GM12878 (cell line): ENCODE measurements around the gene RAPGEF1. TPM values are rescaled to one million over a fixed set of nuclear protein-coding genes. Genes with fewer than 3 reads are reported as not detected.

Experiments used
- ATAC-seq: fragments of 200-7000 bp; cut with Tn5 transposase; 3 replicates; pipeline ENCODE4 v1.9.1; 2020; ENCODE audit warnings: mild to moderate bottlenecking, moderate library complexity
- BruUV-seq: library from RNA; stranded (reverse); fragments of 400-500 nt; replicated peaks from 2 replicates; lab custom pipeline; 2021; lab: Mats Ljungman, UMichigan
- CTCF ChIA-PET: fragments of 300-600 bp; sonication (Branson Sonifier 250); formaldehyde crosslinking; extraction: SDS; loops from one replicate; lab custom pipeline; 2021; ENCODE audit warnings: inconsistent platforms; lab: Yijun Ruan, JAX
- POLR2A ChIA-PET: fragments of 350-600 bp; formaldehyde crosslinking; extraction: SDS; loops from one replicate; lab custom pipeline; 2021; ENCODE audit warnings: inconsistent platforms; lab: Charles Lee
- RAD21 ChIA-PET: fragments of 300-600 bp; sonication (Branson Sonifier 250); formaldehyde crosslinking; loops from one replicate; lab custom pipeline; 2023; ENCODE audit warnings: antibody characterized with exemption; ENCODE audit not compliant: unreplicated experiment; lab: Charles Lee
- SMC1A ChIA-PET: fragments of 300-600 bp; sonication (Branson Sonifier 250); formaldehyde crosslinking; loops from one replicate; lab custom pipeline; 2023; ENCODE audit not compliant: unreplicated experiment, uncharacterized antibody; lab: Charles Lee
- DNase-seq: peaks from one replicate; pipeline ENCODE4 v3.0.0-alpha.2; 2011; ENCODE audit warnings: low read depth, low spot score
- FAIRE-seq: peaks from 3 replicates; lab custom pipeline; 2011; peaks lifted over from hg19 to GRCh38; lab: Jason Lieb, UNC
- H2AFZ ChIP-seq: 2 replicates; pipeline ENCODE4 v1.6.0; 2011; ENCODE audit warnings: low read depth, low read length, control low read depth; ENCODE audit not compliant: control insufficient read depth
- H3K27ac ChIP-seq: 2 replicates; pipeline ENCODE4 v1.5.1; 2011; ENCODE audit warnings: control low read depth; ENCODE audit not compliant: control insufficient read depth, insufficient read depth
- H3K27me3 ChIP-seq, 2 experiments: replicated peaks in 1 of 2; 2 replicates each; pipeline versions ENCODE4 v1.6.0 to v1.6.1; 2011; ENCODE audit warnings: low read length in 1 of 2; ENCODE audit not compliant: control insufficient read depth in 2 of 2, insufficient read depth in 2 of 2
- H3K36me3 ChIP-seq, 2 experiments: 2 replicates each; pipeline ENCODE4 v1.5.1; 2011; ENCODE audit warnings: low read length in 1 of 2; ENCODE audit not compliant: control insufficient read depth in 2 of 2, insufficient read depth in 2 of 2
- H3K4me1 ChIP-seq: 2 replicates; pipeline ENCODE4 v1.6.1; 2011; ENCODE audit warnings: mild to moderate bottlenecking, low read length, moderate library complexity, mixed read lengths; ENCODE audit not compliant: control insufficient read depth, insufficient read depth
- H3K4me2 ChIP-seq: 2 replicates; pipeline ENCODE4 v1.6.0; 2011; ENCODE audit warnings: control low read depth; ENCODE audit not compliant: control insufficient read depth, insufficient read depth
- H3K4me3 ChIP-seq: fragments of 200-600 bp; sonication (generic); 2 replicates; pipeline ENCODE4 v1.5.1; 2016
- H3K79me2 ChIP-seq: 2 replicates; pipeline ENCODE4 v1.6.0; 2011; ENCODE audit warnings: low read length; ENCODE audit not compliant: control insufficient read depth, insufficient read depth
- H3K9ac ChIP-seq: 2 replicates; pipeline ENCODE4 v1.8.0; 2011; ENCODE audit warnings: low read length, control low read depth, mixed read lengths; ENCODE audit not compliant: control insufficient read depth, insufficient read depth
- H3K9me3 ChIP-seq: replicated peaks from 3 replicates; pipeline ENCODE4 v1.5.1; 2011; ENCODE audit warnings: mild to moderate bottlenecking, low read length; ENCODE audit not compliant: control insufficient read depth, insufficient read depth
- H4K20me1 ChIP-seq: 2 replicates; pipeline ENCODE4 v1.6.0; 2011; ENCODE audit not compliant: control insufficient read depth, insufficient read depth
- BCL11A ChIP-seq: IDR thresholded peaks from 2 replicates; pipeline ENCODE4 v1.6.1; 2011; ENCODE audit warnings: low read depth, low read length
- CBFB ChIP-seq: IDR thresholded peaks from 2 replicates; pipeline ENCODE4 v1.6.1; 2016; ENCODE audit warnings: antibody characterized with exemption, low read depth
- CREB1 ChIP-seq: IDR thresholded peaks from 2 replicates; pipeline ENCODE4 v1.6.1; 2012; ENCODE audit warnings: low read depth, mild to moderate bottlenecking, inconsistent platforms
- EP300 ChIP-seq, 2 experiments: fragments of 150-350 bp in 1 of 2; IDR thresholded peaks; 2 replicates each; pipeline ENCODE4 v1.6.1; 2011 to 2012; ENCODE audit warnings: low read depth in 2 of 2, low read length in 2 of 2, borderline replicate concordance in 1 of 2, improper control_type of control experiment in 1 of 2, inconsistent platforms in 1 of 2; ENCODE audit not compliant: control insufficient read depth in 1 of 2
- NFXL1 ChIP-seq: fragments of 450-650 bp; IDR thresholded peaks from 2 replicates; pipeline ENCODE4 v1.6.1; 2017; ENCODE audit warnings: antibody characterized with exemption, mild to moderate bottlenecking, borderline replicate concordance
- NFYA ChIP-seq: IDR thresholded peaks from 2 replicates; pipeline ENCODE4 v1.6.1; 2011; ENCODE audit warnings: low read depth, mild to moderate bottlenecking, low read length, improper control_type of control experiment, borderline replicate concordance
- NR2C2 ChIP-seq: IDR thresholded peaks from 2 replicates; pipeline ENCODE4 v1.6.1; 2011; ENCODE audit warnings: borderline replicate concordance, low read depth; ENCODE audit not compliant: control insufficient read depth, insufficient read length
- POLR2AphosphoS2 ChIP-seq: IDR thresholded peaks from 2 replicates; pipeline ENCODE4 v1.6.1; 2011; ENCODE audit warnings: low read depth, mild to moderate bottlenecking, low read length, improper control_type of control experiment, moderate library complexity
- RCOR1 ChIP-seq: conservative IDR thresholded peaks from 2 replicates; pipeline ENCODE4 v1.6.1; 2012; ENCODE audit warnings: low read depth, low read length, improper control_type of control experiment
- SP1 ChIP-seq: IDR thresholded peaks from one replicate; pipeline ENCODE4 v1.6.1; 2011; ENCODE audit warnings: low read depth, low read length
- SUZ12 ChIP-seq: fragments of 200-600 bp; sonication (generic); IDR thresholded peaks from one replicate; pipeline ENCODE4 v1.6.1; 2018; ENCODE audit warnings: antibody characterized with exemption, mild to moderate bottlenecking; ENCODE audit not compliant: unreplicated experiment
- YBX1 ChIP-seq: fragments of 450-650 bp; IDR thresholded peaks from 2 replicates; pipeline ENCODE4 v1.6.1; 2016; ENCODE audit warnings: antibody characterized with exemption
- ZNF217 ChIP-seq: fragments of 450-650 bp; IDR thresholded peaks from 2 replicates; pipeline ENCODE4 v1.6.1; 2017; ENCODE audit warnings: antibody characterized with exemption, mild to moderate bottlenecking
- ZSCAN29 ChIP-seq: fragments of 450-650 bp; IDR thresholded peaks from 2 replicates; pipeline ENCODE4 v1.6.1; 2017; ENCODE audit warnings: mild to moderate bottlenecking, moderate library complexity
- WGBS: methylation state at CpG from one replicate; pipeline ENCODE4 v1.1.6; 2016; ENCODE audit warnings: low lambda C conversion rate; ENCODE audit not compliant: insufficient replicate concordance, insufficient coverage; ENCODE audit errors: missing lambda C conversion rate; 5-methylcytosine and 5-hydroxymethylcytosine counted together
- in situ Hi-C: fragments of 300-500 bp; cut with MboI; formaldehyde crosslinking; loops from 9 replicates; pipeline ENCODE4 v1.14.3; 2018; ENCODE audit warnings: mixed read lengths
- intact Hi-C: fragments of 100-400 bp; cut with micrococcal nuclease; formaldehyde crosslinking; loops from one replicate; pipeline ENCODE4 v1.14.2; 2022; ENCODE audit not compliant: unreplicated experiment
- polyA plus RNA-seq, 11 experiments: library from polyadenylated mRNA; depleted of rRNA in 4 of 11; unstranded in 6 of 11; stranded (reverse) in 5 of 11; fragments of >200 nt; fragmentation: Nextera tagmentation in 4 of 11; fragmentation: Illumina TruSeq in 1 of 11; extraction: Ambion mirVana in 4 of 11; extraction: Trizol in 1 of 11; gene quantifications; 1 replicate in 1 of 11; 2 replicates in 10 of 11; pipeline versions ENCODE4 v1.2.1 to v1.2.3, GENCODE V29; 2011 to 2016; ENCODE audit warnings: inconsistent platforms in 2 of 11, missing spikeins in 2 of 11, low read depth in 1 of 11
- total RNA-seq, 4 experiments: library from RNA; depleted of rRNA in 3 of 4; stranded (reverse); fragments of >200 nt in 3 of 4; fragmentation: Illumina TruSeq in 1 of 4; extraction: Trizol in 1 of 4; gene quantifications; 2 replicates each; pipeline versions ENCODE4 v1.2.1 to v1.2.3, GENCODE V29; 2013 to 2021
- TF ChIP-seq, protein P1 (sequence below): fragments of 450-650 bp; IDR thresholded peaks from 2 replicates; pipeline ENCODE4 v1.6.1; 2017; ENCODE audit warnings: antibody characterized with exemption, mild to moderate bottlenecking, moderate library complexity
- TF ChIP-seq, protein P2 (sequence below): IDR thresholded peaks from 2 replicates; pipeline ENCODE4 v1.6.1; 2012; ENCODE audit warnings: mild to moderate bottlenecking, low read depth, low read length
- TF ChIP-seq, protein P3 (sequence below): fragments of 450-650 bp; IDR thresholded peaks from 2 replicates; pipeline ENCODE4 v1.6.1; 2017; ENCODE audit warnings: low read depth, mild to moderate bottlenecking, moderate library complexity

The RAPGEF1 gene
- total and polyA plus RNA-seq, 10 of the 15 experiments (the other 5 are each of a cell fraction or from before 2014, with no cell fraction given): 0.42 to 113 (median 45.9) TPM

GRCh38 chr9:131702911-131703310 lies 37.0 kb downstream of the RAPGEF1 start:
- Histone ChIP-seq H4K20me1 (no peaks in the 10 kb centered on the region; the same call in 1 of the 2 replicates), H3K27me3 (no peaks in the 10 kb centered on the region), H3K36me3 (peaks cover 3 to 10% of the 10 kb centered on the region in 2 experiments; a peak in 3 of 4 replicates), H3K4me3 (no peak overlapping the region)
- WGBS: over 99% methylated on average over 8 of the region's 8 CpGs
- FAIRE-seq (no peak), DNase-seq (no peak)
- intact Hi-C loops: loop anchor here (5.0 kb wide), 1 partner anchor 34 kb away; no protein-coding TSS in a partner anchor
- ChIA-PET POLR2A (interaction anchor here (0.5 to 17.2 kb wide), 4 partner anchors 13 to 67 kb away, joined by 3 to 291 read pairs (median 60); partner anchors contain the start of gene RAPGEF1), RAD21 (interaction anchor here (1.4 to 13.0 kb wide), 4 partner anchors 25 to 81 kb away, joined by 3 to 362 read pairs (median 34); partner anchors contain the start of gene RAPGEF1)
- TF ChIP-seq, protein P1, sequence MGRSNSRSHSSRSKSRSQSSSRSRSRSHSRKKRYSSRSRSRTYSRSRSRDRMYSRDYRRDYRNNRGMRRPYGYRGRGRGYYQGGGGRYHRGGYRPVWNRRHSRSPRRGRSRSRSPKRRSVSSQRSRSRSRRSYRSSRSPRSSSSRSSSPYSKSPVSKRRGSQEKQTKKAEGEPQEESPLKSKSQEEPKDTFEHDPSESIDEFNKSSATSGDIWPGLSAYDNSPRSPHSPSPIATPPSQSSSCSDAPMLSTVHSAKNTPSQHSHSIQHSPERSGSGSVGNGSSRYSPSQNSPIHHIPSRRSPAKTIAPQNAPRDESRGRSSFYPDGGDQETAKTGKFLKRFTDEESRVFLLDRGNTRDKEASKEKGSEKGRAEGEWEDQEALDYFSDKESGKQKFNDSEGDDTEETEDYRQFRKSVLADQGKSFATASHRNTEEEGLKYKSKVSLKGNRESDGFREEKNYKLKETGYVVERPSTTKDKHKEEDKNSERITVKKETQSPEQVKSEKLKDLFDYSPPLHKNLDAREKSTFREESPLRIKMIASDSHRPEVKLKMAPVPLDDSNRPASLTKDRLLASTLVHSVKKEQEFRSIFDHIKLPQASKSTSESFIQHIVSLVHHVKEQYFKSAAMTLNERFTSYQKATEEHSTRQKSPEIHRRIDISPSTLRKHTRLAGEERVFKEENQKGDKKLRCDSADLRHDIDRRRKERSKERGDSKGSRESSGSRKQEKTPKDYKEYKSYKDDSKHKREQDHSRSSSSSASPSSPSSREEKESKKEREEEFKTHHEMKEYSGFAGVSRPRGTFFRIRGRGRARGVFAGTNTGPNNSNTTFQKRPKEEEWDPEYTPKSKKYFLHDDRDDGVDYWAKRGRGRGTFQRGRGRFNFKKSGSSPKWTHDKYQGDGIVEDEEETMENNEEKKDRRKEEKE: no peak
- TF ChIP-seq SP1: no peak
- no peak for TF ChIP-seq YBX1
- no peak for TF ChIP-seq EP300 (IDR thresholded peaks at IDR 0.05; ENCODE audit: borderline replicate concordance in 1 of 2, control insufficient read depth in 1 of 2, low read depth in 2 of 2, low read length in 2 of 2)
- no peak for TF ChIP-seq CBFB
- TF ChIP-seq CREB1: no peak
- no peak for TF ChIP-seq ZNF217
- TF ChIP-seq, protein P2, sequence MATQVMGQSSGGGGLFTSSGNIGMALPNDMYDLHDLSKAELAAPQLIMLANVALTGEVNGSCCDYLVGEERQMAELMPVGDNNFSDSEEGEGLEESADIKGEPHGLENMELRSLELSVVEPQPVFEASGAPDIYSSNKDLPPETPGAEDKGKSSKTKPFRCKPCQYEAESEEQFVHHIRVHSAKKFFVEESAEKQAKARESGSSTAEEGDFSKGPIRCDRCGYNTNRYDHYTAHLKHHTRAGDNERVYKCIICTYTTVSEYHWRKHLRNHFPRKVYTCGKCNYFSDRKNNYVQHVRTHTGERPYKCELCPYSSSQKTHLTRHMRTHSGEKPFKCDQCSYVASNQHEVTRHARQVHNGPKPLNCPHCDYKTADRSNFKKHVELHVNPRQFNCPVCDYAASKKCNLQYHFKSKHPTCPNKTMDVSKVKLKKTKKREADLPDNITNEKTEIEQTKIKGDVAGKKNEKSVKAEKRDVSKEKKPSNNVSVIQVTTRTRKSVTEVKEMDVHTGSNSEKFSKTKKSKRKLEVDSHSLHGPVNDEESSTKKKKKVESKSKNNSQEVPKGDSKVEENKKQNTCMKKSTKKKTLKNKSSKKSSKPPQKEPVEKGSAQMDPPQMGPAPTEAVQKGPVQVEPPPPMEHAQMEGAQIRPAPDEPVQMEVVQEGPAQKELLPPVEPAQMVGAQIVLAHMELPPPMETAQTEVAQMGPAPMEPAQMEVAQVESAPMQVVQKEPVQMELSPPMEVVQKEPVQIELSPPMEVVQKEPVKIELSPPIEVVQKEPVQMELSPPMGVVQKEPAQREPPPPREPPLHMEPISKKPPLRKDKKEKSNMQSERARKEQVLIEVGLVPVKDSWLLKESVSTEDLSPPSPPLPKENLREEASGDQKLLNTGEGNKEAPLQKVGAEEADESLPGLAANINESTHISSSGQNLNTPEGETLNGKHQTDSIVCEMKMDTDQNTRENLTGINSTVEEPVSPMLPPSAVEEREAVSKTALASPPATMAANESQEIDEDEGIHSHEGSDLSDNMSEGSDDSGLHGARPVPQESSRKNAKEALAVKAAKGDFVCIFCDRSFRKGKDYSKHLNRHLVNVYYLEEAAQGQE: no peak
- TF ChIP-seq NR2C2: no peak
- no peak for TF ChIP-seq NFYA
- no peak for TF ChIP-seq BCL11A
- TF ChIP-seq RCOR1: no peak
- TF ChIP-seq, protein P3, sequence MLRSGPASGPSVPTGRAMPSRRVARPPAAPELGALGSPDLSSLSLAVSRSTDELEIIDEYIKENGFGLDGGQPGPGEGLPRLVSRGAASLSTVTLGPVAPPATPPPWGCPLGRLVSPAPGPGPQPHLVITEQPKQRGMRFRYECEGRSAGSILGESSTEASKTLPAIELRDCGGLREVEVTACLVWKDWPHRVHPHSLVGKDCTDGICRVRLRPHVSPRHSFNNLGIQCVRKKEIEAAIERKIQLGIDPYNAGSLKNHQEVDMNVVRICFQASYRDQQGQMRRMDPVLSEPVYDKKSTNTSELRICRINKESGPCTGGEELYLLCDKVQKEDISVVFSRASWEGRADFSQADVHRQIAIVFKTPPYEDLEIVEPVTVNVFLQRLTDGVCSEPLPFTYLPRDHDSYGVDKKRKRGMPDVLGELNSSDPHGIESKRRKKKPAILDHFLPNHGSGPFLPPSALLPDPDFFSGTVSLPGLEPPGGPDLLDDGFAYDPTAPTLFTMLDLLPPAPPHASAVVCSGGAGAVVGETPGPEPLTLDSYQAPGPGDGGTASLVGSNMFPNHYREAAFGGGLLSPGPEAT: no peak
- TF ChIP-seq NFXL1: no peak
- TF ChIP-seq ZSCAN29: no peak
- TF ChIP-seq SUZ12: no peak
- no peak for TF ChIP-seq POLR2AphosphoS2
- TF ChIP-seq, all 136 proteins: peak for 0
- H3K9ac ChIP-seq: no peak overlapping the region
- no peak for ATAC-seq
- in situ Hi-C loops: loop anchor here (25.0 kb wide), 1 partner anchor 1666 kb away; the partner anchor contains the start of gene FNBP1
- no peak overlapping the region for H3K4me2 ChIP-seq
- no peak overlapping the region for H3K27ac ChIP-seq
- peaks cover 97% of the 10 kb centered on the region for H3K79me2 ChIP-seq
- CTCF ChIA-PET: interaction anchor here (1.3 to 1.6 kb wide), 2 partner anchors 17 to 22 kb away, joined by 3 to 4 read pairs; no protein-coding TSS in a partner anchor
- no peak overlapping the region for H2AFZ ChIP-seq
- H3K9me3 ChIP-seq: no peaks in the 10 kb centered on the region
- no TSS peak for BruUV-seq
- peaks cover 57% of the 10 kb centered on the region for H3K4me1 ChIP-seq
- SMC1A ChIA-PET: interaction anchor here (0.9 to 11.5 kb wide), 8 partner anchors 9 to 56 kb away, joined by 3 to 416 read pairs (median 8); no protein-coding TSS in a partner anchor
